Renal cortex interstitium (tissue), 11 donors: ENCODE measurements around the gene SNPH. TPM values are rescaled to one million over a fixed set of nuclear protein-coding genes. Genes with fewer than 3 reads are reported as not detected.

Experiments used
- DNase-seq, 11 donors: peaks; one replicate each; pipeline ENCODE4 v3.0.0-alpha.2; 2013; ENCODE audit warnings: low read depth in 9 of 11, low spot score in 4 of 11; ENCODE audit errors: extremely low read depth in 1 of 11
- polyA plus RNA-seq, 3 donors: library from polyadenylated mRNA; unstranded; fragments of 120-200 nt; gene quantifications; one replicate each; pipeline ENCODE4 v1.2.1, GENCODE V29; 2013; ENCODE audit not compliant: insufficient read length in 3 of 3

Gene SNPH
- polyA plus RNA-seq, 3 donors, result 2.1 to 3.6 (median 3.1) TPM

- no peak for DNase-seq
These were observed 80.3 kb downstream of the SNPH start for GRCh38 chr20:1346315-1346969.

- DNase-seq, result no peak
These were observed 87.9 kb downstream of the SNPH start for GRCh38 chr20:1353956-1354355.

GRCh38 chr20:1357921-1358671 lies 92.0 kb downstream of the SNPH start:
- no peak for DNase-seq

Other genes with a start within 250 kb of the SNPH start
- 100 to 1,000 TPM; 123 to 146 (median 132) TPM for gene PSMF1, start 147.7 kb upstream of the SNPH start, polyA plus RNA-seq
- 1 to 10 TPM; 2.5 to 6.7 (median 3.4) TPM for gene TMEM74B, start 81.3 kb upstream of the SNPH start, polyA plus RNA-seq
- under 1 TPM; 0.33 to 0.47 (median 0.44) TPM for gene C20orf202, start 62.8 kb upstream of the SNPH start, polyA plus RNA-seq
- gene RAD21L1, start 40.2 kb upstream of the SNPH start, polyA plus RNA-seq, result not detected
- 1 to 10 TPM; 2.0 to 3.3 (median 3.1) TPM for gene SDCBP2, start 62.8 kb downstream of the SNPH start, polyA plus RNA-seq
- 100 to 1,000 TPM; 324 to 402 (median 371) TPM for gene FKBP1A, start 126.8 kb downstream of the SNPH start, polyA plus RNA-seq
- 100 to 1,000 TPM in 2 of 3 donors, 10 to 100 TPM in 1; 96.5 to 110 (median 103) TPM for gene NSFL1C, start 200.6 kb downstream of the SNPH start, polyA plus RNA-seq
- gene SIRPB2, start 225.1 kb downstream of the SNPH start, polyA plus RNA-seq, result under 1 TPM; 0.79 to 0.87 (median 0.83) TPM